ENCODE measurements around the gene ANKRD18B. TPM values are rescaled to one million over a fixed set of nuclear protein-coding genes. Genes with fewer than 3 reads are reported as not detected.
"Not testable (repeated sequence)": the region's sequence is repeated elsewhere in the genome, so short reads cannot be mapped to it uniquely, and the experiment has no call there.

ANKRD18B gene
- total RNA-seq, 4 donors from 2014 or later = 3.8 to 19.8 (median 10.8) TPM

- H3K9me3 ChIP-seq; H3K4me1 ChIP-seq; H3K27ac ChIP-seq; H3K36me3 ChIP-seq; intact Hi-C loops (cut with DNase I); H3K27me3 ChIP-seq; H3K4me3 ChIP-seq; DNase-seq: not testable (repeated sequence)
- WGBS, 2 donors = 64 to 71% methylated on average over 1 of the region's 1 CpG
These were observed 62.1 kb downstream of the ANKRD18B start for GRCh38 chr9:33586128-33586527.

- no CpG with 5 or more reads among the region's 2 CpGs for WGBS, 2 donors
- H3K4me1 ChIP-seq; intact Hi-C loops (cut with DNase I); H3K27ac ChIP-seq; H3K9me3 ChIP-seq; DNase-seq; H3K27me3 ChIP-seq; H3K36me3 ChIP-seq; H3K4me3 ChIP-seq: not testable (repeated sequence)
These were observed 63.7 kb downstream of the ANKRD18B start for GRCh38 chr9:33587799-33588198.

GRCh38 chr9:33588876-33589275 is 64.8 kb downstream of the ANKRD18B start:
- intact Hi-C loops (cut with DNase I); H3K27me3 ChIP-seq; DNase-seq; H3K4me3 ChIP-seq; H3K36me3 ChIP-seq; H3K9me3 ChIP-seq; H3K4me1 ChIP-seq; H3K27ac ChIP-seq: not testable (repeated sequence)
- 89 to 100% methylated on average over 1 of the region's 2 CpGs for WGBS, 2 donors

GRCh38 chr9:33590857-33591256 is 66.8 kb downstream of the ANKRD18B start:
- intact Hi-C loops (cut with DNase I); H3K4me3 ChIP-seq; H3K27ac ChIP-seq; DNase-seq; H3K4me1 ChIP-seq; H3K27me3 ChIP-seq; H3K36me3 ChIP-seq; H3K9me3 ChIP-seq: not testable (repeated sequence)
- WGBS, 2 donors = 100% methylated on average over 2 of the region's 2 CpGs

- H3K36me3 ChIP-seq; H3K9me3 ChIP-seq; DNase-seq; intact Hi-C loops (cut with DNase I); H3K27ac ChIP-seq; H3K27me3 ChIP-seq; H3K4me1 ChIP-seq; H3K4me3 ChIP-seq: not testable (repeated sequence)
- 92% methylated on average over 2 of the region's 2 CpGs; no CpG with 5 or more reads in 1 of the 2 donors for WGBS, 2 donors
These were observed 72.9 kb downstream of the ANKRD18B start for GRCh38 chr9:33596974-33597373.

GRCh38 chr9:33597386-33597785 is 73.3 kb downstream of the ANKRD18B start:
- H3K9me3 ChIP-seq; intact Hi-C loops (cut with DNase I); H3K4me1 ChIP-seq; DNase-seq; H3K36me3 ChIP-seq; H3K27me3 ChIP-seq; H3K4me3 ChIP-seq; H3K27ac ChIP-seq: not testable (repeated sequence)
- WGBS, 2 donors = 60% methylated on average over 1 to 3 of the region's 3 CpGs

- 88 to 100% methylated on average over 3 to 4 of the region's 8 CpGs for WGBS, 2 donors
- H3K36me3 ChIP-seq; H3K4me1 ChIP-seq; intact Hi-C loops (cut with DNase I); H3K27me3 ChIP-seq; DNase-seq; H3K4me3 ChIP-seq; H3K27ac ChIP-seq; H3K9me3 ChIP-seq: not testable (repeated sequence)
These were observed 74.8 kb downstream of the ANKRD18B start for GRCh38 chr9:33598796-33599379.

GRCh38 chr9:33600911-33601310 is 76.9 kb downstream of the ANKRD18B start:
- intact Hi-C loops (cut with DNase I); DNase-seq; H3K36me3 ChIP-seq; H3K27me3 ChIP-seq; H3K4me3 ChIP-seq; H3K9me3 ChIP-seq; H3K27ac ChIP-seq; H3K4me1 ChIP-seq: not testable (repeated sequence)
- no CpG with 5 or more reads among the region's 32 CpGs for WGBS, 2 donors

GRCh38 chr9:33604249-33604648 is 80.2 kb downstream of the ANKRD18B start:
- H3K27me3 ChIP-seq; H3K36me3 ChIP-seq; H3K4me3 ChIP-seq; DNase-seq; intact Hi-C loops (cut with DNase I); H3K27ac ChIP-seq; H3K4me1 ChIP-seq; H3K9me3 ChIP-seq: not testable (repeated sequence)
- 44 to 50% methylated on average over 3 of the region's 3 CpGs for WGBS, 2 donors

- H3K27me3 ChIP-seq; H3K4me1 ChIP-seq; intact Hi-C loops (cut with DNase I); H3K9me3 ChIP-seq; DNase-seq; H3K27ac ChIP-seq; H3K4me3 ChIP-seq; H3K36me3 ChIP-seq: not testable (repeated sequence)
- WGBS, 2 donors = 67 to 73% methylated on average over 1 to 3 of the region's 4 CpGs
These were observed 80.9 kb downstream of the ANKRD18B start for GRCh38 chr9:33604936-33605335.
